H1 (cell line): Measurements from ENCODE around the gene PHF13. TPM values are rescaled to one million over a fixed set of nuclear protein-coding genes. Genes with fewer than 3 reads are reported as not detected.

Experiments
- CTCF ChIA-PET: fragments of 300-600 bp; sonication (Branson Sonifier 250); formaldehyde crosslinking; loops from one replicate; lab custom pipeline; 2021; ENCODE audit not compliant: partially characterized antibody; lab: Charles Lee
- POLR2A ChIA-PET: fragments of 300-600 bp; sonication (Branson Sonifier 250); formaldehyde crosslinking; loops from one replicate; lab custom pipeline; 2021; ENCODE audit warnings: inconsistent platforms; ENCODE audit not compliant: partially characterized antibody; lab: Charles Lee
- DNase-seq, 2 experiments: peaks; one replicate each; pipeline versions ENCODE4 v3.0.0 to v3.0.0-alpha.2; 2010 to 2022; ENCODE audit warnings: low spot score in 2 of 2, low read depth in 1 of 2, mixed read lengths in 1 of 2
- FAIRE-seq: peaks from 2 replicates; lab custom pipeline; 2011; peaks lifted over from hg19 to GRCh38; lab: Jason Lieb, UNC
- H2AFZ ChIP-seq: 2 replicates; pipeline ENCODE4 v1.8.1; 2012; ENCODE audit warnings: low read length, inconsistent platforms
- H2AK5ac ChIP-seq: 2 replicates; pipeline ENCODE4 v1.6.1; 2013; ENCODE audit warnings: low read depth, low read length
- H2BK120ac ChIP-seq: replicated peaks from 2 replicates; pipeline ENCODE3; 2013; ENCODE audit warnings: low read depth, low read length, inconsistent platforms
- H2BK12ac ChIP-seq: 2 replicates; pipeline ENCODE4 v1.6.1; 2013; ENCODE audit warnings: low read depth, low read length
- H2BK15ac ChIP-seq: 2 replicates; pipeline ENCODE4 v1.6.1; 2013; ENCODE audit warnings: low read length
- H2BK20ac ChIP-seq: 2 replicates; pipeline ENCODE4 v1.6.1; 2013; ENCODE audit warnings: low read length
- H2BK5ac ChIP-seq: 2 replicates; pipeline ENCODE4 v1.6.1; 2013; ENCODE audit warnings: low read depth, low read length
- H3K14ac ChIP-seq: 2 replicates; pipeline ENCODE4 v1.6.1; 2013; ENCODE audit warnings: inconsistent platforms; ENCODE audit not compliant: insufficient read length
- H3K18ac ChIP-seq: 2 replicates; pipeline ENCODE4 v1.6.1; 2013; ENCODE audit warnings: low read length; ENCODE audit errors: extremely low read depth
- H3K23ac ChIP-seq: 2 replicates; pipeline ENCODE4 v1.6.1; 2013; ENCODE audit warnings: inconsistent platforms; ENCODE audit not compliant: insufficient read length
- H3K23me2 ChIP-seq: 2 replicates; pipeline ENCODE4 v1.6.1; 2013; ENCODE audit warnings: low read depth, low read length
- H3K27ac ChIP-seq: 2 replicates; pipeline ENCODE4 v1.6.1; 2011; ENCODE audit warnings: low read depth, low read length, inconsistent platforms
- H3K27me3 ChIP-seq, 4 experiments: replicated peaks in 1 of 4; 1 replicate in 1 of 4; 2 replicates in 3 of 4; pipeline versions ENCODE4 v1.6.1 to v1.8.1; 2011 to 2013; ENCODE audit warnings: low read length in 3 of 4, mild to moderate bottlenecking in 3 of 4, inconsistent platforms in 2 of 4, mixed read lengths in 2 of 4, moderate library complexity in 1 of 4; ENCODE audit not compliant: control insufficient read depth in 3 of 4, insufficient read depth in 3 of 4; ENCODE audit errors: extremely low read depth in 1 of 4
- H3K36me3 ChIP-seq, 4 experiments: 2 replicates each; pipeline versions ENCODE4 v1.6.1 to v1.8.1; 2011 to 2013; ENCODE audit warnings: mild to moderate bottlenecking in 4 of 4, low read length in 3 of 4, moderate library complexity in 2 of 4, control low read depth in 1 of 4, inconsistent platforms in 1 of 4; ENCODE audit not compliant: insufficient read depth in 4 of 4, control insufficient read depth in 2 of 4
- H3K4ac ChIP-seq: replicated peaks from 2 replicates; pipeline ENCODE3; 2013; ENCODE audit warnings: low read length, low read depth, mixed read lengths, inconsistent platforms; ENCODE audit not compliant: insufficient read length
- H3K4me1 ChIP-seq, 4 experiments: replicated peaks in 1 of 4; 1 replicate in 1 of 4; 2 replicates in 3 of 4; pipeline versions ENCODE4 v1.6.1 to v1.8.1; 2011 to 2013; ENCODE audit warnings: low read length in 3 of 4, inconsistent platforms in 2 of 4, mixed read lengths in 1 of 4; ENCODE audit not compliant: insufficient read depth in 4 of 4, control insufficient read depth in 3 of 4
- H3K4me2 ChIP-seq, 2 experiments: 2 replicates each; pipeline versions ENCODE4 v1.6.1 to v1.8.1; 2011 to 2013; ENCODE audit warnings: low read depth in 2 of 2, low read length in 2 of 2, control low read depth in 1 of 2, inconsistent platforms in 1 of 2, mild to moderate bottlenecking in 1 of 2; ENCODE audit not compliant: insufficient read depth in 1 of 2
- H3K4me3 ChIP-seq, 4 experiments: fragments of 200-600, 300-600 bp in 1 of 4; sonication (generic), shearing (Covaris generic), sonication (Bioruptor Twin) in 1 of 4; 2 replicates each; pipeline versions ENCODE4 v1.5.1 to v1.8.1; 2011 to 2016; ENCODE audit warnings: low read length in 4 of 4, low read depth in 3 of 4, control low read depth in 2 of 4, inconsistent platforms in 2 of 4, mild to moderate bottlenecking in 2 of 4, mixed read lengths in 1 of 4, moderate library complexity in 1 of 4; ENCODE audit not compliant: insufficient read depth in 2 of 4; ENCODE audit errors: extremely low read depth in 1 of 4
- H3K56ac ChIP-seq: replicated peaks from 2 replicates; pipeline ENCODE3; 2013; ENCODE audit warnings: low read depth, mild to moderate bottlenecking, mixed read lengths, low read length, inconsistent platforms; ENCODE audit not compliant: insufficient read length
- H3K79me1 ChIP-seq: 2 replicates; pipeline ENCODE4 v1.6.1; 2013; ENCODE audit warnings: low read depth, low read length, control low read depth
- H3K79me2 ChIP-seq, 2 experiments: 2 replicates each; pipeline versions ENCODE4 v1.6.1 to v1.8.1; 2012 to 2013; ENCODE audit warnings: low read length in 2 of 2, mild to moderate bottlenecking in 2 of 2, inconsistent platforms in 1 of 2; ENCODE audit not compliant: insufficient read depth in 2 of 2, control insufficient read depth in 1 of 2
- H3K9ac ChIP-seq, 4 experiments: replicated peaks in 1 of 4; 1 replicate in 1 of 4; 2 replicates in 3 of 4; pipeline versions ENCODE4 v1.6.1 to v1.8.1; 2011 to 2013; ENCODE audit warnings: low read depth in 3 of 4, low read length in 3 of 4, control low read depth in 2 of 4, mild to moderate bottlenecking in 2 of 4, moderate library complexity in 2 of 4, inconsistent platforms in 1 of 4; ENCODE audit errors: extremely low read depth in 1 of 4
- H3K9me3 ChIP-seq, 2 experiments: 2 replicates each; pipeline versions ENCODE4 v1.6.1 to v1.8.1; 2012 to 2013; ENCODE audit warnings: mild to moderate bottlenecking in 2 of 2, moderate library complexity in 2 of 2, control low read depth in 1 of 2, inconsistent platforms in 1 of 2, low read depth in 1 of 2, low read length in 1 of 2, mixed read lengths in 1 of 2; ENCODE audit not compliant: insufficient read depth in 2 of 2
- H4K20me1 ChIP-seq, 2 experiments: replicated peaks in 1 of 2; 2 replicates each; pipeline versions ENCODE3 to v1.8.1; 2011 to 2013; ENCODE audit warnings: inconsistent platforms in 2 of 2, low read length in 2 of 2, mild to moderate bottlenecking in 1 of 2; ENCODE audit not compliant: insufficient read depth in 2 of 2, control insufficient read depth in 1 of 2
- H4K5ac ChIP-seq: 2 replicates; pipeline ENCODE4 v1.6.1; 2013; ENCODE audit warnings: low read length, low read depth, mixed read lengths, inconsistent platforms; ENCODE audit not compliant: insufficient read length
- H4K8ac ChIP-seq: 2 replicates; pipeline ENCODE4 v1.8.0; 2013; ENCODE audit warnings: mild to moderate bottlenecking, moderate library complexity, low read length, inconsistent platforms; ENCODE audit not compliant: insufficient read depth; ENCODE audit errors: extremely low read depth
- H4K91ac ChIP-seq: replicated peaks from 2 replicates; pipeline ENCODE3; 2013; ENCODE audit warnings: low read length, mixed read lengths, inconsistent platforms; ENCODE audit not compliant: insufficient read length
- CTBP2 ChIP-seq: IDR thresholded peaks from 2 replicates; pipeline ENCODE4 v1.7.0; 2011; ENCODE audit warnings: borderline replicate concordance, mild to moderate bottlenecking, moderate library complexity, mixed read lengths, low read length; ENCODE audit not compliant: insufficient read depth, insufficient read length
- EP300 ChIP-seq, 2 experiments: IDR thresholded peaks; 1 replicate in 1 of 2; 2 replicates in 1 of 2; pipeline ENCODE4 v1.6.1; 2011 to 2012; ENCODE audit warnings: low read depth in 2 of 2, low read length in 2 of 2, mild to moderate bottlenecking in 2 of 2, borderline replicate concordance in 1 of 2, inconsistent platforms in 1 of 2, moderate library complexity in 1 of 2
- EZH2 ChIP-seq: fragments of 200-600 bp; sonication (generic); IDR thresholded peaks from 2 replicates; pipeline ENCODE4 v1.7.1; 2012; ENCODE audit warnings: low read depth, mild to moderate bottlenecking, moderate library complexity, low read length, inconsistent platforms; ENCODE audit not compliant: severe bottlenecking
- WGBS, 2 experiments: shearing (Covaris generic) in 1 of 2; methylation state at CpG; one replicate each; pipeline versions ENCODE4 v1.1.6 to v1.1.7; 2013 to 2015; ENCODE audit warnings: low lambda C conversion rate in 2 of 2, mixed read lengths in 2 of 2, inconsistent platforms in 1 of 2, low coverage in 1 of 2, missing lambda C conversion rate in 1 of 2; ENCODE audit not compliant: insufficient replicate concordance in 2 of 2, insufficient coverage in 1 of 2, insufficient read length in 1 of 2; ENCODE audit errors: extremely low coverage in 1 of 2, missing lambda C conversion rate in 1 of 2; 5-methylcytosine and 5-hydroxymethylcytosine counted together
- polyA plus RNA-seq, 7 experiments: library from polyadenylated mRNA; depleted of rRNA in 3 of 7; stranded (reverse) in 5 of 7; unstranded in 2 of 7; fragments of >200 nt in 5 of 7; fragments of 200-250 nt in 2 of 7; gene quantifications; 1 replicate in 5 of 7; 2 replicates in 1 of 7; 4 replicates in 1 of 7; pipeline versions ENCODE4 v1.2.1 to v1.2.3, GENCODE V29; 2011 to 2013; ENCODE audit warnings: missing spikeins in 2 of 7, mixed read lengths in 2 of 7
- total RNA-seq: library from RNA; stranded (reverse); fragmentation: NEBNext Ultra II Directional; extraction: Animal tissue kit (Norgen Biotek cat#: 25700); gene quantifications from 2 replicates; pipeline ENCODE4 v1.2.1, GENCODE V29; 2021

PHF13 gene
- total and polyA plus RNA-seq, 2 of the 8 experiments (the other 6 are each of a cell fraction or from before 2014, with no cell fraction given) = 11.7 to 39.6 TPM

GRCh38 chr1:6597777-6598131 lies 15.8 kb upstream of the PHF13 start:
- Histone ChIP-seq H2AFZ (no peak overlapping the region), H4K91ac (no peak overlapping the region), H3K23ac (no peak overlapping the region), H2BK20ac (no peak overlapping the region), H3K14ac (no peak overlapping the region), H3K4me3 (no peak overlapping the region), H3K27ac (no peak overlapping the region), H3K4me1 (peaks cover 0 to 6% (median 5%) of the 10 kb centered on the region in 4 experiments; a peak in 4 of 7 replicates), H2BK120ac (no peak overlapping the region), H3K9ac (no peak overlapping the region), H3K56ac (no peak overlapping the region), H2BK12ac (no peak overlapping the region), H3K79me1 (peaks cover 21% of the 10 kb centered on the region), H2BK5ac (peak overlapping the region; percentile 12; the same call in 1 of the 2 replicates), H4K20me1 (peaks cover 27 to 45% of the 10 kb centered on the region in 2 experiments), H2BK15ac (no peak overlapping the region), H3K36me3 (peaks cover 10 to 37% (median 36%) of the 10 kb centered on the region in 4 experiments), H4K5ac (no peak overlapping the region), H3K79me2 (peaks cover 22 to 55% of the 10 kb centered on the region in 2 experiments; a peak in 3 of 4 replicates), H3K9me3 (no peaks in the 10 kb centered on the region), H3K18ac (no peak overlapping the region), H3K27me3 (no peaks in the 10 kb centered on the region; a peak in 1 of 7 replicates), H2AK5ac (no peak overlapping the region), H3K4ac (no peak overlapping the region), H4K8ac (peak overlapping the region; percentile 7; the same call in 1 of the 2 replicates), H3K23me2 (peaks cover 18% of the 10 kb centered on the region), H3K4me2 (no peak overlapping the region)
- CTCF ChIA-PET = interaction anchor here (0.8 to 1.9 kb wide), 7 partner anchors 9 to 73 kb away, joined by 3 to 8 read pairs (median 3); partner anchors contain the start of genes NOL9, TAS1R1 and THAP3
- 97% methylated on average over 6 of the region's 6 CpGs; no CpG with 5 or more reads in 1 of the 2 experiments for WGBS, 2 experiments
- POLR2A ChIA-PET = interaction anchor here (1.1 to 10.8 kb wide), 5 partner anchors 12 to 61 kb away, joined by 4 to 196 read pairs (median 66); partner anchors contain the start of genes NOL9, THAP3 and ZBTB48
- TF ChIP-seq EZH2 (no peak), EP300 (IDR thresholded peaks at IDR 0.05; ENCODE audit: borderline replicate concordance in 1 of 2, low read depth in 2 of 2, low read length in 2 of 2) (no peak), CTBP2 (no peak)
- FAIRE-seq (no peak), DNase-seq (no peak)
